H9 (cell line): Measurements from ENCODE around the gene TP53TG5. TPM values are rescaled to one million over a fixed set of nuclear protein-coding genes. Genes with fewer than 3 reads are reported as not detected.

Experiments
- DNase-seq: peaks from one replicate; pipeline ENCODE4 v3.0.0-alpha.2; 2017
- H2AFZ ChIP-seq: one replicate; pipeline ENCODE4 v1.6.1; 2013; ENCODE audit warnings: mild to moderate bottlenecking, low read length, control low read depth, moderate library complexity
- H2AK5ac ChIP-seq: 2 replicates; pipeline ENCODE4 v1.6.1; 2013; ENCODE audit warnings: low read length, control low read depth, mixed read lengths; ENCODE audit not compliant: insufficient read length
- H2BK120ac ChIP-seq: one replicate; pipeline ENCODE4 v1.6.1; 2013; ENCODE audit warnings: low read depth, mild to moderate bottlenecking, low read length, control low read depth, inconsistent platforms; ENCODE audit not compliant: poor library complexity, severe bottlenecking
- H2BK12ac ChIP-seq: 2 replicates; pipeline ENCODE4 v1.6.1; 2013; ENCODE audit warnings: low read length, control low read depth, mixed read lengths, low read depth; ENCODE audit not compliant: insufficient read length
- H2BK15ac ChIP-seq: 2 replicates; pipeline ENCODE4 v1.6.1; 2013; ENCODE audit warnings: low read depth, low read length, control low read depth
- H2BK20ac ChIP-seq: one replicate; pipeline ENCODE4 v1.6.1; 2013; ENCODE audit warnings: low read depth, mild to moderate bottlenecking, low read length, control low read depth, inconsistent platforms; ENCODE audit not compliant: poor library complexity, severe bottlenecking
- H2BK5ac ChIP-seq: 2 replicates; pipeline ENCODE4 v1.6.1; 2013; ENCODE audit warnings: low read length, control low read depth, mixed read lengths; ENCODE audit not compliant: insufficient read length
- H3K14ac ChIP-seq: 2 replicates; pipeline ENCODE4 v1.6.1; 2013; ENCODE audit warnings: low read length, control low read depth; ENCODE audit not compliant: insufficient read depth
- H3K18ac ChIP-seq: 2 replicates; pipeline ENCODE4 v1.6.1; 2013; ENCODE audit warnings: low read depth, mild to moderate bottlenecking, mixed read lengths, low read length, control low read depth; ENCODE audit not compliant: insufficient read length
- H3K23ac ChIP-seq: 2 replicates; pipeline ENCODE4 v1.6.1; 2013; ENCODE audit warnings: low read length, control low read depth, mixed read lengths, low read depth; ENCODE audit not compliant: insufficient read length
- H3K23me2 ChIP-seq: 2 replicates; pipeline ENCODE4 v1.6.1; 2013; ENCODE audit warnings: low read depth, mild to moderate bottlenecking, mixed read lengths, low read length, control low read depth; ENCODE audit not compliant: insufficient read length, poor library complexity, severe bottlenecking
- H3K27ac ChIP-seq: 2 replicates; pipeline ENCODE4 v1.5.1; 2013; ENCODE audit warnings: low read length, control low read depth, mixed read lengths, low read depth; ENCODE audit not compliant: insufficient read length
- H3K27me3 ChIP-seq: 2 replicates; pipeline ENCODE4 v1.6.1; 2013; ENCODE audit warnings: low read length, control low read depth, inconsistent platforms; ENCODE audit not compliant: insufficient read depth
- H3K4ac ChIP-seq: 2 replicates; pipeline ENCODE4 v1.6.1; 2013; ENCODE audit warnings: low read depth, mild to moderate bottlenecking, control low read depth, inconsistent platforms, low read length, moderate library complexity
- H3K4me1 ChIP-seq: 2 replicates; pipeline ENCODE4 v1.6.1; 2013; ENCODE audit warnings: low read length, control low read depth, inconsistent platforms; ENCODE audit not compliant: insufficient read depth
- H3K4me2 ChIP-seq: 2 replicates; pipeline ENCODE4 v1.6.1; 2013; ENCODE audit warnings: low read length, control low read depth, mixed read lengths; ENCODE audit not compliant: insufficient read length, insufficient read depth
- H3K56ac ChIP-seq: 2 replicates; pipeline ENCODE4 v1.6.1; 2013; ENCODE audit warnings: low read depth, mild to moderate bottlenecking, mixed read lengths, low read length, control low read depth; ENCODE audit not compliant: insufficient read length
- H3K79me1 ChIP-seq: 2 replicates; pipeline ENCODE4 v1.6.1; 2013; ENCODE audit warnings: low read depth, mild to moderate bottlenecking, moderate library complexity, low read length, control low read depth, inconsistent platforms; ENCODE audit not compliant: insufficient read depth, poor library complexity, severe bottlenecking
- H3K79me2 ChIP-seq: 2 replicates; pipeline ENCODE4 v1.6.1; 2013; ENCODE audit warnings: low read length, control low read depth, inconsistent platforms; ENCODE audit not compliant: insufficient read depth
- H3K9ac ChIP-seq: 2 replicates; pipeline ENCODE4 v1.6.1; 2013; ENCODE audit warnings: low read length, control low read depth, mixed read lengths; ENCODE audit not compliant: insufficient read length; ENCODE audit errors: extremely low read depth
- H3K9me3 ChIP-seq: one replicate; pipeline ENCODE4 v1.6.1; 2013; ENCODE audit warnings: low read depth, low read length, inconsistent platforms; ENCODE audit not compliant: control insufficient read depth
- H3T11ph ChIP-seq: one replicate; pipeline ENCODE4 v1.6.1; 2013; ENCODE audit warnings: mild to moderate bottlenecking, low read length, control low read depth, inconsistent platforms
- H4K20me1 ChIP-seq: one replicate; pipeline ENCODE4 v1.6.1; 2013; ENCODE audit not compliant: control insufficient read depth, insufficient read length, insufficient read depth
- H4K5ac ChIP-seq: 2 replicates; pipeline ENCODE4 v1.6.1; 2013; ENCODE audit warnings: low read depth, mild to moderate bottlenecking, mixed read lengths, low read length, control low read depth; ENCODE audit not compliant: insufficient read length
- H4K8ac ChIP-seq: replicated peaks from 2 replicates; pipeline ENCODE4 v1.6.1; 2013; ENCODE audit warnings: low read length, control low read depth, mixed read lengths, low read depth; ENCODE audit not compliant: insufficient read length
- H4K91ac ChIP-seq: 2 replicates; pipeline ENCODE4 v1.6.1; 2013; ENCODE audit warnings: low read depth, mild to moderate bottlenecking, moderate library complexity, mixed read lengths, low read length, control low read depth; ENCODE audit not compliant: insufficient read length
- H3K27ac Mint-ChIP-seq, 3 experiments: 2 replicates in 2 of 3; 3 replicates in 1 of 3; pipeline ENCODE4 v1.8.0; 2020 to 2021; ENCODE audit warnings: mixed read lengths in 3 of 3, mild to moderate bottlenecking in 1 of 3, moderate library complexity in 1 of 3
- H3K27me3 Mint-ChIP-seq: 2 replicates; pipeline ENCODE4 v1.8.0; 2021; ENCODE audit warnings: low read depth, mild to moderate bottlenecking, moderate library complexity, mixed read lengths
- H3K36me3 Mint-ChIP-seq, 3 experiments: 2 replicates in 2 of 3; 3 replicates in 1 of 3; pipeline ENCODE4 v1.8.0; 2020 to 2021; ENCODE audit warnings: low read depth in 3 of 3, mixed read lengths in 3 of 3; ENCODE audit not compliant: insufficient read depth in 1 of 3
- H3K4me1 Mint-ChIP-seq, 2 experiments: 2 replicates each; pipeline ENCODE4 v1.8.0; 2020; ENCODE audit warnings: mixed read lengths in 2 of 2
- H3K4me3 Mint-ChIP-seq, 2 experiments: 2 replicates in 1 of 2; 3 replicates in 1 of 2; pipeline ENCODE4 v1.8.0; 2020 to 2021; ENCODE audit warnings: mild to moderate bottlenecking in 2 of 2, mixed read lengths in 2 of 2, moderate library complexity in 1 of 2
- H3K9me3 Mint-ChIP-seq, 2 experiments: 2 replicates in 1 of 2; 3 replicates in 1 of 2; pipeline ENCODE4 v1.8.0; 2020; ENCODE audit warnings: mild to moderate bottlenecking in 2 of 2, mixed read lengths in 2 of 2, moderate library complexity in 1 of 2
- WGBS: extraction: QIAGEN DNeasy Blood & Tissue Kit; methylation state at CpG from one replicate; pipeline ENCODE4 v1.1.7; 2013; ENCODE audit warnings: missing lambda C conversion rate, low lambda C conversion rate, mixed read lengths; ENCODE audit not compliant: insufficient read length; ENCODE audit errors: extremely low coverage; 5-methylcytosine and 5-hydroxymethylcytosine counted together
- total RNA-seq: library from RNA; stranded (reverse); gene quantifications from 2 replicates; pipeline ENCODE4 v1.2.1, GENCODE V29; 2021
- TF ChIP-seq, protein P1 (sequence below): fragments of 200-600 bp; sonication (generic); conservative IDR thresholded peaks from 3 replicates; pipeline ENCODE4 v1.8.0; 2021; ENCODE audit warnings: antibody characterized with exemption, mild to moderate bottlenecking

Gene TP53TG5
- total RNA-seq, 1 experiment from 2014 or later = not detected

DNA sequence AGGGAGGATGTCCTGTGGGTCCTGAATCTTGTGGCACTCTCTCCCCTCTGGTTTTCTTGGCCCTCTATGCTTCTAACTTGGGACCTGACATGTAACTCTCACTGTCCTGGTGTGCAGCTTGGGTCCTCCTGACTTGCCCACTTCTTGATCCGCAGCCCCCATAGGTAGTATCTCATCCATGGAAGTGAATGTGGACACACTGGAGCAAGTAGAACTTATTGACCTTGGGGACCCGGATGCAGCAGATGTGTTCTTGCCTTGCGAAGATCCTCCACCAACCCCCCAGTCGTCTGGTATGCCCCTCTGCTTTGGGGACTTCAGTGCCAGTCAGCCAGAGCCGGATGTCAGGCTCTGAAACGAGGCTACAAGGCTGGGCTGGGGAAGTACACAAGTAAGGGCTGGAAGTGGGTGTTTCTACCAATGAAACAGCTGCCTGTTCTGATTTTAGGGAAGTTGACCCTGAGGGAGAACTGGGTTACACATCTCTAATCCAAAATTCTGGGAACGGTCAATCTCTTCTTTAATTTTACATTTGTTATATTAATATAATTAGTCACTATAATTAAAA lies 30.6 kb upstream of the TP53TG5 start:
- no peak overlapping the region for H2BK12ac ChIP-seq
- peaks cover 21% of the 10 kb centered on the region for H3K23me2 ChIP-seq
- H4K20me1 ChIP-seq = no peaks in the 10 kb centered on the region
- no peak overlapping the region for H2BK15ac ChIP-seq
- peaks cover 7 to 20% (median 16%) of the 10 kb centered on the region in 3 experiments; a peak in 6 of 7 replicates for H3K36me3 Mint-ChIP-seq
- H4K91ac ChIP-seq = no peak overlapping the region
- H3K14ac ChIP-seq = no peak overlapping the region; the same call in 1 of the 2 replicates
- H3T11ph ChIP-seq = no peak overlapping the region
- peaks cover 12 to 15% of the 10 kb centered on the region in 2 experiments for H3K4me1 Mint-ChIP-seq
- no peaks in the 10 kb centered on the region for H3K79me1 ChIP-seq
- DNase-seq = no peak
- no peak overlapping the region for H4K5ac ChIP-seq
- H2AK5ac ChIP-seq = no peak overlapping the region
- H3K9ac ChIP-seq = no peak overlapping the region
- H3K4me2 ChIP-seq = no peak overlapping the region
- no peak overlapping the region for H2AFZ ChIP-seq
- H2BK5ac ChIP-seq = no peak overlapping the region
- H3K79me2 ChIP-seq = no peaks in the 10 kb centered on the region
- no peak overlapping the region for H4K8ac ChIP-seq
- H3K18ac ChIP-seq = no peak overlapping the region
- H3K9me3 ChIP-seq = no peaks in the 10 kb centered on the region
- no peak overlapping the region for H3K27ac ChIP-seq
- H3K27ac Mint-ChIP-seq = no peak overlapping the region
- no peak overlapping the region; a peak in 1 of 5 replicates for H3K4me3 Mint-ChIP-seq
- H3K27me3 ChIP-seq = peaks cover 4% of the 10 kb centered on the region; the same call in 1 of the 2 replicates
- peaks cover 31% of the 10 kb centered on the region for H3K27me3 Mint-ChIP-seq
- TF ChIP-seq, protein P1, sequence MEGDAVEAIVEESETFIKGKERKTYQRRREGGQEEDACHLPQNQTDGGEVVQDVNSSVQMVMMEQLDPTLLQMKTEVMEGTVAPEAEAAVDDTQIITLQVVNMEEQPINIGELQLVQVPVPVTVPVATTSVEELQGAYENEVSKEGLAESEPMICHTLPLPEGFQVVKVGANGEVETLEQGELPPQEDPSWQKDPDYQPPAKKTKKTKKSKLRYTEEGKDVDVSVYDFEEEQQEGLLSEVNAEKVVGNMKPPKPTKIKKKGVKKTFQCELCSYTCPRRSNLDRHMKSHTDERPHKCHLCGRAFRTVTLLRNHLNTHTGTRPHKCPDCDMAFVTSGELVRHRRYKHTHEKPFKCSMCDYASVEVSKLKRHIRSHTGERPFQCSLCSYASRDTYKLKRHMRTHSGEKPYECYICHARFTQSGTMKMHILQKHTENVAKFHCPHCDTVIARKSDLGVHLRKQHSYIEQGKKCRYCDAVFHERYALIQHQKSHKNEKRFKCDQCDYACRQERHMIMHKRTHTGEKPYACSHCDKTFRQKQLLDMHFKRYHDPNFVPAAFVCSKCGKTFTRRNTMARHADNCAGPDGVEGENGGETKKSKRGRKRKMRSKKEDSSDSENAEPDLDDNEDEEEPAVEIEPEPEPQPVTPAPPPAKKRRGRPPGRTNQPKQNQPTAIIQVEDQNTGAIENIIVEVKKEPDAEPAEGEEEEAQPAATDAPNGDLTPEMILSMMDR = no peak
- H3K4me1 ChIP-seq = peaks cover 3% of the 10 kb centered on the region; the same call in 1 of the 2 replicates
- no peaks in the 10 kb centered on the region for H3K9me3 Mint-ChIP-seq
- H3K23ac ChIP-seq = no peak overlapping the region
- no peak overlapping the region for H2BK20ac ChIP-seq
- no CpG with 5 or more reads among the region's 7 CpGs for WGBS
- H3K56ac ChIP-seq = no peak overlapping the region
- H3K4ac ChIP-seq = no peak overlapping the region
- no peak overlapping the region for H2BK120ac ChIP-seq
